Smooth muscle cell of the brain vasculature (primary cell): ENCODE results near the gene CNRIP1.
"Not testable (repeated sequence)": the region's sequence is repeated elsewhere in the genome, so short reads cannot be mapped to it uniquely, and the experiment has no call there.

ENCODE experiments used
- DNase-seq: peaks from one replicate; pipeline ENCODE4 v3.0.0-alpha.2; 2012; ENCODE audit warnings: low read depth, low spot score

CNRIP1 gene

DNA sequence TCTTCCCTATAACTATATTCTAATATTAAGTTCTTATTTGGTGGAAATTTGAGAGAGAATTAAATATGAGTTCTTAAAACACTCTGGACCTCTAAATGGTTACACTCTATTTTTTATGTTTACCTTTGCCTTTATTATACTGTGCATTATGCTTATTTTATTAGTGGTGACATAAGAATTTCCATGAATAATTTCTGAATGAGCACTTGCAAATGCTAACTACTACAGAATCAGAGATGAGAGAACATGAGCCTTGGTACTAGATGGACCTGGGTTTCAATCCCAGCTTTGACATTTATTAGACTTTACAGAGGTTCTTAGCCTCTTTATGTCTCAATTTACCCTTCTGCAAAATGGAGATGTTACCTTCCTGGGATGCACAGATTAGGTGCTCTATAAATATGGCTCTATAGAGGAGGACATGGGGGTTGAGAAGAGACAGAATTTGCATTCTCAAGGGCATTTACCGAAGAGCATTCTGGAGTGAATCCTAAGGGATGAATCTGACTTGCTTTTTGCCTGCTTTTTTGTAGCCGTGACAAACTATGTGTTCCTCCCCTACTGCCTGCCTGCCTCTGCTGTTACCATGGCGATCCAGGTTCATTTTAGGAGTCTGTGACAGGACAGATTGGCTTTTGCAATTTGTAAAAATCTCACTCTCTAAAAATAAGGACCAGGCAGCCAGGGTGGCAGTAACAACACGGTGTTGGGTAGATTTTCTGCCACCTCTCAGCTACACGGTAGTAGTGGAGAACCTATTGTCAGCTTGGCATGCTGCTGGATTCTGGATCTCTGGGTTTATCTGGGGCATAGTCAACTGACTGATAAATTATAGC is 20.7 kb upstream of the CNRIP1 start:
- DNase-seq: no peak

GRCh38 chr2:68336192-68336591 is 16.4 kb upstream of the CNRIP1 start:
- DNase-seq: no peak

- DNase-seq: no peak
These were observed 14.2 kb upstream of the CNRIP1 start for GRCh38 chr2:68333931-68334330.

DNA sequence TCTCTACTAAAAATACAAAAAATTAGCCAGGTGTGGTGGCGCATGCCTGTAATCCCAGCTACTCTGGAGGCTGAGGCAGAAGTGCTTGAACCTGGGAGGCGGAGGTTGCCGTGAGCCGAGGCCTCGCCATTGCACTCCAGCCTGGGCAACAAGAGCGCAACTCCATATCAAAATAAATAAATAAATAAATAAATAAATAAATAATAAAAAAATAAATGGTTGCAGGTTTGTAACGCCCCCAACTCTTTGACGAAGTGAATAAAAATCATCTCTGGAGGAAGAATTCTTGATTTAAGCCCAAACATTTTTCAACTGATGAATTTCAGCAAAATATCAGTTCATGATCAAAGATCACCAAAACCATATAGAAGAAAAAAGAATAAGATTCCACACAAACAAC is 13.3 kb upstream of the CNRIP1 start:
- DNase-seq: no peak

DNA sequence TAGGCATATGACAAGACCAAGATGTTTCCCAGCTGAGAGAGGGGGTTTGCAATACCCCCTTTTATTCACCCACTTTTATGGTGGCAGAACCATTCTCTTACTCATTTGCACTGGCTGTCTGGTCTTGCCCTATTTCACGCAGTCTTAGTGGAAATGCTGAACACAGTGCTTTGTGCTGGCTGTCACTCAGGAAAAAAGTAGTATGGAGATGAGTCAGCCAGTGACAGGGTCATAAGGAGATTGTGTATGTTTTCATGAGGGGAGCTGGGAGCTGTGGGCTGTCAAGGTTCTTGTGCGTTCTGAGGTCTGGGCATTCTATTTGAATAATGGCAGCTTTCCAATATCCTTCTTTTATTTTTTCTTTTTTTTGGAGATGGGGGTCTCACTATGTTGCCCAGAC is 10.9 kb upstream of the CNRIP1 start:
- DNase-seq: no peak

DNA sequence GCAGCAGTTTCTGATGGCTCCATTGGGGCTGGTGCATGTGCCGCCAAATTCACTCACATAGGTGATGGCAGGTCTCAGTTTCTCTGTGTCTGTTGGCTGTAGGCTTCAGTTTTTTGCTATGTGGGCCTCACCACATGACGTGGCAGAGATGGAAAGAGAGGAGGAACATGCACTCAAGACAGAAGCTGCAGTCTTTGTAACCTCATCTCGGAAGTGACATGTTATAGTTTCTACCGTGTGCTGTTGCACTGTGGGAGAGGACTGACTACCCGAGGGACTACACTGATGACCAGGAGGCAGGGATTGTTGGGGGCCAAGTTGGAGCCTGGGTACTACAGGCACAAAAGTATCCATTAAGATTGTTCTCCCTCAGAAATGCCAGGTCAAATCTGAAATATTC is 9.2 kb upstream of the CNRIP1 start:
- no peak for DNase-seq

- DNase-seq: no peak
These were observed 5.3 kb upstream of the CNRIP1 start for GRCh38 chr2:68325056-68325455.

DNA sequence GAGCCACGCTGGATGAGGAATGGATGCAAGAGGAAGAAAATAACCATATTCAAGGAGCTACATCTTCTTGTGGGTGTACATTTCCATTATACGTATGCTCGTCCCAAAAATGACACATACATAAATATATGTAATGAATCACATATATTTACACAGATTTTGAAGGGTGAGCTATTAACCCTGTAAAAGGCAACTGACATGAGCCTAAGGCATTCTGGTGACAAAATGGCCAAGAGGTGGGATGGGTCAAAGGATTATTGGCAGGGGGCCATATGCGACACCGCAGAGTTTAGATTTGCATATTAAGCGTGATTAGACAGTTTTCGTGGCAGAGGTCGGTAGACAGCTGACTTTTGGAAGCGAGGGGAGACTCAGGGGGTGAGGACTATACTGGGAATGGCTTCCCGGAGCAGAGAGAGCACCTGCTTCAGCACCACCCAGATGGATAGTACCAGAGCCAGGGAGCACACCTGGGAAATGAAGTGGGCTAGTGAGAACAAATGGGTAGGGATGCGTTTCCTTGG is 431 bp upstream of the CNRIP1 start:
- DNase-seq: no peak

GRCh38 chr2:68318914-68319397 is 793 bp downstream of the CNRIP1 start:
- DNase-seq: no peak

- DNase-seq: no peak
These were observed 1.5 kb downstream of the CNRIP1 start for GRCh38 chr2:68317971-68318913.

GRCh38 chr2:68316111-68316510 is 3.6 kb downstream of the CNRIP1 start:
- DNase-seq: no peak

GRCh38 chr2:68311033-68311432 is 8.7 kb downstream of the CNRIP1 start:
- no peak for DNase-seq

DNA sequence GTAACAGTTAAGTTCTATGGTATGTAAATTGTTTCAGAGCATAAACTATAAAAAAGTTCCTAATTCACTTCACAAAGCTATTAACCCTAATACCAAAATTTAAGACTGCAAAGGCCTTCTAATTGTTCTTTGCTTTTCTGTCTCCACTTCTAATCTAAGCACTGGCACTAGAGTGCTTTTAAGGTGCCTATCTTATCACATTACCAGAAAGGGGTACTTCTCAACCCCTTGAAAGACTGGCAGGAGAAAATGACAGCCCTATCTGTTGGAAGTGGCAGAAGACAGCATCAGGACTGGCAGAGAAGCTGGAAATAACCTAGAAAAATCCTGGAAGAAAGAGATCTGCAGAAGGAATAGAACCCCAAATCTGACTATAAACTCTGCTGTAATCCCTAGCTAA is 10.3 kb downstream of the CNRIP1 start:
- DNase-seq: no peak

DNA sequence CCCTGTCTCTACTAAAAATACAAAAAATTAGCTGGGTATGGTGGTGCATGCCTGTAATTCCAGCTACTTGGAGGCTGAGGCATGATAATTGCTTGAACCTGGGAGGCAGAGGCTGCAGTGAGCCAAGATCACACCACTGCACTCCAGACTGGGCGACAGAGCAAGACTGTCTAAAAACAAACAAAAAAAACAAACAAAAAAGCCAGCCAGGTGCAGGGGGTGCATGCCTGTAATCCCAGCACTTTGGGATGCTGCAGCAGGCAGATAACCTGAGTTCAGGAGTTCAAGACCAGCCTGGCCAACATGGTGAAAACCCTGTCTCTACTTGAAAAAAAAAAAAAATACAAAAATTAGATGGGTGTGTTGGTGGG is 15.9 kb downstream of the CNRIP1 start:
- DNase-seq: not testable (repeated sequence)

DNA sequence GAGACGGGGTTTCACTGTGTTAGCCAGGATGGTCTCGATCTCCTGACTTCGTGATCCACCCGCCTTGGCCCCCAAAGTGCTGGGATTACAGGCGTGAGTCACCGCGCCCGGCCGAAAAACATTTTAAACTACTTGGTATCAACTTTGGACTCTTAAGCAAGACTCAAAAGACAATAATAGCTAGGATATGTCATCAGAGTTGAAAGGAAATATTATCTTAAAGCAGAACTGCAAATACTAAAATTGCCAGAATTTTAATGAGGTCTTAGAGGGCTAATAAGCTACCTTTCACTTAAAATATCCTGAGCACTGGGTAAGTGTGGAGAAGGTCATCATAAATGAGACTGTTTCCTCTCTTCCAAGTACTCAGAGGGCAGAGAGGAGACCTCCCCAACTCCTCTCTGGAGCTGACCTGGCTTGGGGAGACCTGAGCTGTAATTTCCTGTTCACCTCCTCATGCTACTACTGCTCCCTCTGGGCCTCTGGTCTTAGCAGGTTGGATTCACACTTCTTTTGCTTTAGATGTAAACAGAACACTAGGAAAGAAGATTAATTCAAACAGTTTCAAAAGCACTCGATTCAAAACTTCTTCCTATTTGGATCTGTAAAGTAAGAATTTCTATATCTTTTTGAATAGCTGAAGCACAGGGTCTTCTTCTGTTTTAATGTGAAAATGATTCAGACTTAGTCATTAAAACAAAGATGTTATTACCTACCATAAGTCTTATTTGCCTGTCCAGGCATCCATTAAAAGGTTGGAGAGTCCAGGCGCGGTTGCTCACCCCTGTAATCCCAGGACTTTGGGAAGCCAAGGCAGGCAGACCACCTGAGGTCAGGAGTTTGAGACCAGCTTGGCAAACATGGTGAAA is 16.5 kb downstream of the CNRIP1 start:
- DNase-seq: no peak

- no peak for DNase-seq
These were observed 17.4 kb downstream of the CNRIP1 start for GRCh38 chr2:68302281-68302875.

- DNase-seq: no peak
These were observed 24.2 kb downstream of the CNRIP1 start for GRCh38 chr2:68295516-68295915.

- DNase-seq: no peak
These were observed 24.8 kb downstream of the CNRIP1 start for GRCh38 chr2:68294913-68295312.

DNA sequence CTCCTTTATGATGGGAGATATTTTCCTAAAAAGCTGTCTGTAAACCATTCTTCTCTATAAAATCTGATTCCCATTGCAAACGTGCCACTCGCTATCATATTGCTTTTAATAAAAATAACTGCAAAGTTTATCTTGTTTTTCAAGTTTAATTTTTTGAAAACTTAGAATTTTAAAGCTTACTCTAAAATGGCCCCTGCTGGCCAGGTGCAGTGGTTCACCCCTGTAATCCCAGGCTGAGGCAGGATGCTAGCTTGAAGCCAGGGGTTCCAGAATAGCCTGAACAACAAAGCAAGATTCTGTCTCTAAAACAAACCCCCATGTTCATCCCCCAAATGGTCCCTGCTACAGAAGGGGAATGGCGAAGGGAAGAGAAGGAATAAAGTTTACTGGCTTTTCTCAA is 25.6 kb downstream of the CNRIP1 start:
- DNase-seq: no peak

- no peak for DNase-seq
These were observed 26.0 kb downstream of the CNRIP1 start for GRCh38 chr2:68293755-68294154.

GRCh38 chr2:68293024-68293423 is 26.7 kb downstream of the CNRIP1 start:
- no peak for DNase-seq
